ENCODE measurements around the gene CEP63. TPM values are rescaled to one million over a fixed set of nuclear protein-coding genes. Genes with fewer than 3 reads are reported as not detected.
A peak's percentile ranks its signal among the peaks of the same experiment; 100 is the strongest.

Gene CEP63
- polyA plus RNA-seq, 1 experiment, result 16.3 TPM

DNA sequence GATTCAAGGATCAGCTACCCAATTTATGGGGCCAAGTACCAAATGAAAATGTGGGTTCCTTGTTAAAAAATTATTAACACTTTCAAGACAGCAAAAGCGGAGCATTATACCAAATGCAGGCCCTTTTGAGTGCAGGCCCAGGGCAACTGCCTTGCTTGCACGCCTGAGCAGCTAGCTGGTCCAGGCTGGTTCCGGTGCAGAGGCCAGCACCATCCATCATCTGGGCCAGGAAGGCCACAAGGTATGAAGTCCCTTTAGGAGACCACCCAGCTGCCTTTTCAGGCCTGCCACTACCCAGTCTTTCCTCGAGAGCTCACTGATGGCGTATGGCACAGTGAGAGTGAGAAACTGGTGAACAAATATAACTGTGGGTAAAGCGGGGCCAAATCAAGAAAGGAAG is 13.0 kb upstream of the CEP63 start:
- TF ChIP-seq, protein P1, sequence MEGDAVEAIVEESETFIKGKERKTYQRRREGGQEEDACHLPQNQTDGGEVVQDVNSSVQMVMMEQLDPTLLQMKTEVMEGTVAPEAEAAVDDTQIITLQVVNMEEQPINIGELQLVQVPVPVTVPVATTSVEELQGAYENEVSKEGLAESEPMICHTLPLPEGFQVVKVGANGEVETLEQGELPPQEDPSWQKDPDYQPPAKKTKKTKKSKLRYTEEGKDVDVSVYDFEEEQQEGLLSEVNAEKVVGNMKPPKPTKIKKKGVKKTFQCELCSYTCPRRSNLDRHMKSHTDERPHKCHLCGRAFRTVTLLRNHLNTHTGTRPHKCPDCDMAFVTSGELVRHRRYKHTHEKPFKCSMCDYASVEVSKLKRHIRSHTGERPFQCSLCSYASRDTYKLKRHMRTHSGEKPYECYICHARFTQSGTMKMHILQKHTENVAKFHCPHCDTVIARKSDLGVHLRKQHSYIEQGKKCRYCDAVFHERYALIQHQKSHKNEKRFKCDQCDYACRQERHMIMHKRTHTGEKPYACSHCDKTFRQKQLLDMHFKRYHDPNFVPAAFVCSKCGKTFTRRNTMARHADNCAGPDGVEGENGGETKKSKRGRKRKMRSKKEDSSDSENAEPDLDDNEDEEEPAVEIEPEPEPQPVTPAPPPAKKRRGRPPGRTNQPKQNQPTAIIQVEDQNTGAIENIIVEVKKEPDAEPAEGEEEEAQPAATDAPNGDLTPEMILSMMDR (IDR thresholded peaks at IDR 0.05; ENCODE audit: low read depth, low read length), result no peak
- CTCF ChIA-PET, result interaction anchor here (0.8 to 12.8 kb wide), 19 partner anchors 8 to 314 kb away, joined by 3 to 306 read pairs (median 6); no protein-coding TSS in a partner anchor

DNA sequence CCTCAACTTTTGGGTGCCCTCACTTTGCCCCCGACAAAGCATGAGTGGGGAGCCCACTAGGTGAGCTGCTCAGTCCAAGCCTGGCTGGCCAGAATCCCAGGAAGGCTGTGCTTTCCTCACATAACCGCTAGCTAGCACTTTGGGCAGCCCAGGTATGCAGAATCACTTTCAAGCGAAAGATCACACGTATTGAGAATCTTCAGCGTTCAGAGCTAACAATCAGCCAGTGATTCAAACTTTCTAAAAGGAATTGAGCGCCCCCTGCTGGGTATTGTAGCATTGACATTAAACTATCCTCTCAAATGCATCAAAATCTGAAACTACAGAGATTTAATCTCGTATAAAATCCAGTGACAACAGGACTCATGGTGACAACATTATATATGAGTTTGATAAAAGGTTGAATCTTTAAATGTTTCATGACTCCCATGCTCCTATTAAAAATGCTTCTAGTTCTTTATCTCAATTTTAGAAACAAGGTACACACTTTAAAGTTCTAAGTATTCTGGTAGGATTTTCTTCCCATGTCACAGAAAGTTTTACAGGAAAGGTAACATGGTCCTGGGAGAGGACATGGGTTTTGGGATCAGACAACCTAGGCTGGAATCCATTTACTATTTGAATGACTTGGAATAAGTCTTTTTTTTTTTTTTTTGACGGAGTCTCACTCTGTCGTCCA is 11.8 kb upstream of the CEP63 start:
- CTCF ChIA-PET, result interaction anchor here (0.7 to 12.8 kb wide), 51 partner anchors 9 to 315 kb away, joined by 3 to 306 read pairs (median 5); partner anchors contain the start of gene AMOTL2
- DNase-seq (ENCODE audit: low read depth, low spot score), result peak; percentile 66
- Histone ChIP-seq H3K9me3 (ENCODE audit: control insufficient read depth, insufficient read depth, low read length) (no peaks in the 10 kb centered on the region), H3K27ac (ENCODE audit: low read depth, low read length) (no peak overlapping the region), H3K27me3 (ENCODE audit: control insufficient read depth, insufficient read depth, low read length) (no peaks in the 10 kb centered on the region), H3K4me3 (ENCODE audit: low read depth, low read length) (no peak overlapping the region)
- POLR2A ChIA-PET, result interaction anchor here (0.7 to 4.8 kb wide), 10 partner anchors 9 to 166 kb away, joined by 3 to 46 read pairs (median 4); partner anchors contain the start of genes AMOTL2, ANAPC13 and CEP63
- TF ChIP-seq, protein P1 (IDR thresholded peaks at IDR 0.05; ENCODE audit: low read depth, low read length), result peak; percentile 72

More for the DNA sequence above, 13.0 kb upstream of the CEP63 start:
- no peak overlapping the region for H3K4me3 ChIP-seq (ENCODE audit: low read depth, low read length)
- no peaks in the 10 kb centered on the region for H3K9me3 ChIP-seq (ENCODE audit: control insufficient read depth, insufficient read depth, low read length)
- no peaks in the 10 kb centered on the region for H3K27me3 ChIP-seq (ENCODE audit: control insufficient read depth, insufficient read depth, low read length)
- no peak overlapping the region for H3K27ac ChIP-seq (ENCODE audit: low read depth, low read length)
- POLR2A ChIA-PET, result interaction anchor here (1.2 to 4.8 kb wide), 5 partner anchors 10 to 164 kb away, joined by 3 to 46 read pairs (median 7); partner anchors contain the start of genes AMOTL2, ANAPC13 and CEP63
- no peak for DNase-seq (ENCODE audit: low read depth, low spot score)

DNA sequence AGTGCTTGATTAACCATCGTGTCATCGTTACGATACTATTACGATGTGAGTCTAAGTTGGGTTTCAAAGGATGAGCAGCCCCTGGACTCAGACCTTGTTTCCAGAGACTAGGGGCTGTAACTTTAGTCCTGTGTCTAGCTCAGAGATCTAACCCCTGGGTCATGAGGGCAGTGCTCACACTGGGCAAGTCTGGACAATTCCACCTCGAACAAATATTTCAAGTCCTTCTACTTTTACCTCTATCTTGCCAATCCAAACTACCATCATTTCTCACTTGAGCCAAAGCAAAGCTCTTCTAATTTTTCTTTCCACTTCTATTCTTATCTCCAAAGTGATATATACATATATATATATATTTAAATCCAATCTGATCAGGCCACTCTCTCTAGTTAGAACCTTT is 10.9 kb upstream of the CEP63 start:
- POLR2A ChIA-PET, result interaction anchor here (1.0 to 4.8 kb wide), 5 partner anchors 11 to 117 kb away, joined by 3 to 46 read pairs (median 5); partner anchors contain the start of genes AMOTL2, ANAPC13 and CEP63
- no peak overlapping the region for H3K4me3 ChIP-seq (ENCODE audit: low read depth, low read length)
- DNase-seq (ENCODE audit: low read depth, low spot score), result no peak
- no peaks in the 10 kb centered on the region for H3K9me3 ChIP-seq (ENCODE audit: control insufficient read depth, insufficient read depth, low read length)
- H3K27ac ChIP-seq (ENCODE audit: low read depth, low read length), result no peak overlapping the region
- CTCF ChIA-PET, result interaction anchor here (1.0 to 12.8 kb wide), 15 partner anchors 8 to 262 kb away, joined by 4 to 306 read pairs (median 7); partner anchors contain the start of gene AMOTL2
- no peaks in the 10 kb centered on the region for H3K27me3 ChIP-seq (ENCODE audit: control insufficient read depth, insufficient read depth, low read length)
- TF ChIP-seq, protein P1 (IDR thresholded peaks at IDR 0.05; ENCODE audit: low read depth, low read length), result no peak

DNA sequence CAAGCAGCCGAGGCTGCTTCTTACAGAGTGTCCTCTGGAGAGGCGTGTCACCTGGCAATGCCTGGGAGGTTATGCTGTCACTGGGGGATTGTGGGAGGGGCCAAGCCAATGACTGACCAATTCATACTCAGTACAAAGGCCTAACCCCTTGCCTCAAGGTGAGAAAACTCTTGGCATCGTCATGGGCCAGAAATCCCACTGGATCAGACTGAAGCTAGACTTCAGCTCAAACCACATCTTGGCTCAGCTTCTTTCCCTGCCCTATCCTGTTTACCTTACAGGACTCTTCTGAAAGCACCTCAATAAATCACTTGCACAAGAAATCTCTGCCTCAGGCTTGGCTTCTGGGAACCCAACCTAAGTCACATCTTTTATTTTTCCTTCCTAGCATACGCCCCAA is 9.6 kb upstream of the CEP63 start:
- no peak overlapping the region for H3K27ac ChIP-seq (ENCODE audit: low read depth, low read length)
- ChIA-PET POLR2A (interaction anchor here (1.3 to 2.4 kb wide), 6 partner anchors 10 to 163 kb away, joined by 3 to 16 read pairs (median 8); partner anchors contain the start of genes AMOTL2, ANAPC13 and CEP63), CTCF (interaction anchor here (0.6 to 12.8 kb wide), 11 partner anchors 10 to 263 kb away, joined by 3 to 306 read pairs (median 5); partner anchors contain the start of genes AMOTL2, ANAPC13 and CEP63)
- TF ChIP-seq, protein P1 (IDR thresholded peaks at IDR 0.05; ENCODE audit: low read depth, low read length), result no peak
- no peak overlapping the region for H3K4me3 ChIP-seq (ENCODE audit: low read depth, low read length)
- H3K27me3 ChIP-seq (ENCODE audit: control insufficient read depth, insufficient read depth, low read length), result no peaks in the 10 kb centered on the region
- DNase-seq (ENCODE audit: low read depth, low spot score), result no peak
- no peaks in the 10 kb centered on the region for H3K9me3 ChIP-seq (ENCODE audit: control insufficient read depth, insufficient read depth, low read length)
